Sigmoid colon (tissue), 7 donors: ENCODE measurements around the gene LYRM4. TPM values are rescaled to one million over a fixed set of nuclear protein-coding genes. Genes with fewer than 3 reads are reported as not detected.

ENCODE experiments used
- DNase-seq: peaks from one replicate; pipeline ENCODE4 v3.0.0-alpha.2; 2019
- H3K27ac ChIP-seq, 4 donors: fragments of 200-600 bp; sonication (generic); one replicate each; pipeline ENCODE4 v1.5.1; 2016 to 2019; ENCODE audit warnings: mild to moderate bottlenecking in 1 of 4
- H3K27me3 ChIP-seq, 3 donors: fragments of 200-600 bp; sonication (generic); one replicate each; pipeline ENCODE4 v1.5.1; 2019; ENCODE audit warnings: mild to moderate bottlenecking in 1 of 3
- H3K36me3 ChIP-seq, 4 donors: fragments of 200-600 bp; sonication (generic); one replicate each; pipeline ENCODE4 v1.5.1; 2016 to 2019
- H3K4me1 ChIP-seq, 4 donors: fragments of 200-600 bp; sonication (generic); one replicate each; pipeline ENCODE4 v1.5.1; 2017 to 2019
- H3K4me3 ChIP-seq, 4 donors: fragments of 200-600 bp; sonication (generic); one replicate each; pipeline ENCODE4 v1.5.1; 2017 to 2019; ENCODE audit warnings: mild to moderate bottlenecking in 2 of 4, moderate library complexity in 1 of 4
- H3K9me3 ChIP-seq, 4 donors: fragments of 200-600 bp in 3 of 4; sonication (generic) in 3 of 4; one replicate each; pipeline versions ENCODE4 v1.5.1 to v1.6.1; 2013 to 2019
- EP300 ChIP-seq, 4 donors: sonication (generic); formaldehyde crosslinking; IDR thresholded peaks; one replicate each; pipeline ENCODE4 v1.6.1; 2017; ENCODE audit warnings: antibody characterized with exemption in 4 of 4
- POLR2A ChIP-seq, 2 donors: fragments of 450-650 bp; IDR thresholded peaks; one replicate each; pipeline ENCODE4 v1.6.1; 2016; ENCODE audit warnings: antibody characterized with exemption in 2 of 2, mild to moderate bottlenecking in 2 of 2, moderate library complexity in 2 of 2
- POLR2AphosphoS5 ChIP-seq, 4 donors: sonication (generic); formaldehyde crosslinking; IDR thresholded peaks; one replicate each; pipeline ENCODE4 v1.6.1; 2017; ENCODE audit warnings: antibody characterized with exemption in 4 of 4
- WGBS, 2 donors: extraction: QIAGEN DNeasy Blood & Tissue Kit; methylation state at CpG; one replicate each; pipeline ENCODE4 v1.1.7; 2013; 5-methylcytosine and 5-hydroxymethylcytosine counted together
- intact Hi-C: fragments of 100-400 bp; cut with DNase I; formaldehyde crosslinking; loops from one replicate; pipeline ENCODE4 v1.15.1; 2023
- polyA plus RNA-seq, 3 donors: library from polyadenylated mRNA; stranded (reverse); fragments of 200-250 nt; gene quantifications; one replicate each; pipeline ENCODE4 v1.2.3, GENCODE V29; 2013
- total RNA-seq, 4 donors: library from RNA; depleted of rRNA; stranded (reverse); fragments of >200 nt; gene quantifications; one replicate each; pipeline ENCODE4 v1.1.0, GENCODE V29; 2016
- TF ChIP-seq, protein P1 (sequence below), 4 experiments: fragments of 450-650 bp in 3 of 4; fragments of 200-600 bp in 1 of 4; IDR thresholded peaks; one replicate each; pipeline ENCODE4 v1.5.1; 2016 to 2019; ENCODE audit warnings: antibody characterized with exemption in 4 of 4, mild to moderate bottlenecking in 3 of 4, moderate library complexity in 2 of 4
- donor health status: healthy with polysubstance abuse.
- donor health status: Bipolar disorder and iron deficiency.
- donor health status: healthy.

The LYRM4 gene
- total and polyA plus RNA-seq, 7 donors: 11.3 to 29.3 (median 22.2) TPM

- WGBS, 2 donors: 79 to 94% methylated on average over 4 of the region's 4 CpGs
- no peaks in the 10 kb centered on the region for H3K27me3 ChIP-seq
Observed at GRCh38 chr6:5181510-5182317, 79.0 kb downstream of the LYRM4 start.

DNA sequence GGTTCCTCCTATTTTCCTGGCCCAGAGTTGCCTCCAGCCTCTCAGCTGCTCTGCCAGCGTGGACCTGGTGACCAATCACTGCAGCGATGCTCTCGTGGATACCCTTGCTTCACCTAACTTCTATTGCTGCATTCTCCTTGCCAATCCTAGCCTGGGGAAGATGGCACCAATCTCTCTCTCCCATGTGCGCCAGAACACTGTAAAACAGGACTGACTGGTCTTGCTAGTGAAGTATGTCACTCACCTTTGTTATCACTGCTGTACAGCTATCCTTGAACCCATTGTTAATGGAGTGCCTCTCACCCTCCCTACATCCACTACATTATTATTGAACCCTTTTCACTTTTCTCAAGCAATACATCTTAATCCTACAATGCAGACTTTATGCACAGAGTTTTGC lies 80.1 kb downstream of the LYRM4 start:
- Histone ChIP-seq H3K27me3 (no peaks in the 10 kb centered on the region), H3K4me3 (no peak overlapping the region), H3K4me1 (no peaks in the 10 kb centered on the region), H3K27ac (no peak overlapping the region), H3K36me3 (no peaks in the 10 kb centered on the region), H3K9me3 (no peaks in the 10 kb centered on the region)
- no peak for DNase-seq
- intact Hi-C loops: no loop called here
- WGBS, 2 donors: 91 to 94% methylated on average over 4 of the region's 4 CpGs
- no peak for TF ChIP-seq EP300 (IDR thresholded peaks at IDR 0.05)
- TF ChIP-seq POLR2A (IDR thresholded peaks at IDR 0.05): no peak
- TF ChIP-seq POLR2AphosphoS5 (IDR thresholded peaks at IDR 0.05): no peak

More at GRCh38 chr6:5181510-5182317, 79.0 kb downstream of the LYRM4 start:
- intact Hi-C loops: no loop called here
- Histone ChIP-seq H3K4me1 (no peaks in the 10 kb centered on the region), H3K27ac (no peak overlapping the region), H3K36me3 (no peaks in the 10 kb centered on the region), H3K4me3 (no peak overlapping the region), H3K9me3 (no peaks in the 10 kb centered on the region)
- TF ChIP-seq POLR2A (IDR thresholded peaks at IDR 0.05) (no peak), POLR2AphosphoS5 (IDR thresholded peaks at IDR 0.05) (no peak), EP300 (IDR thresholded peaks at IDR 0.05) (no peak)
- TF ChIP-seq, protein P1, sequence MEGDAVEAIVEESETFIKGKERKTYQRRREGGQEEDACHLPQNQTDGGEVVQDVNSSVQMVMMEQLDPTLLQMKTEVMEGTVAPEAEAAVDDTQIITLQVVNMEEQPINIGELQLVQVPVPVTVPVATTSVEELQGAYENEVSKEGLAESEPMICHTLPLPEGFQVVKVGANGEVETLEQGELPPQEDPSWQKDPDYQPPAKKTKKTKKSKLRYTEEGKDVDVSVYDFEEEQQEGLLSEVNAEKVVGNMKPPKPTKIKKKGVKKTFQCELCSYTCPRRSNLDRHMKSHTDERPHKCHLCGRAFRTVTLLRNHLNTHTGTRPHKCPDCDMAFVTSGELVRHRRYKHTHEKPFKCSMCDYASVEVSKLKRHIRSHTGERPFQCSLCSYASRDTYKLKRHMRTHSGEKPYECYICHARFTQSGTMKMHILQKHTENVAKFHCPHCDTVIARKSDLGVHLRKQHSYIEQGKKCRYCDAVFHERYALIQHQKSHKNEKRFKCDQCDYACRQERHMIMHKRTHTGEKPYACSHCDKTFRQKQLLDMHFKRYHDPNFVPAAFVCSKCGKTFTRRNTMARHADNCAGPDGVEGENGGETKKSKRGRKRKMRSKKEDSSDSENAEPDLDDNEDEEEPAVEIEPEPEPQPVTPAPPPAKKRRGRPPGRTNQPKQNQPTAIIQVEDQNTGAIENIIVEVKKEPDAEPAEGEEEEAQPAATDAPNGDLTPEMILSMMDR (IDR thresholded peaks at IDR 0.05): no peak
- DNase-seq: no peak

DNA sequence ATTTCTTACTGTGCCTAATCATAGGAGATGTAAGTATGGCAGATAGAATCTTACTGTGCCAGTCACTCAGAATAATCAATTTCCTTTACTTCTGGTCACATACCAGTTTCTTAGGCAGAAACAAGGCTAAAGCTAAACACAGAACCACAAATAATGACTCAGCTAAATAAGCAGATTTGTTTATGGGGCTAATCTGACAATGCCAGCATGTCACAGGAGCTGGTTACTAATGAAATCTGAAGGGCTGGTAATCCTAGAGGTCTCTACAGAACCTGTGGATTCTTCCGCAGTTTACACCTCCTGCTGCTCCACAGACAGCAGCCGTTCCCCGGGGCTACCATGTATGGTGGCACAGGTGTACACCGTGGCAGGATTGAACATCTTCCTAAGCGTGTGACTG lies 80.8 kb downstream of the LYRM4 start:
- no peaks in the 10 kb centered on the region for H3K9me3 ChIP-seq
- intact Hi-C loops: no loop called here
- TF ChIP-seq POLR2AphosphoS5 (IDR thresholded peaks at IDR 0.05) (no peak), POLR2A (IDR thresholded peaks at IDR 0.05) (no peak), EP300 (IDR thresholded peaks at IDR 0.05) (no peak)
- TF ChIP-seq, protein P1 (IDR thresholded peaks at IDR 0.05): no peak
- peaks cover 0 to under 1% (median 0%) of the 10 kb centered on the region in 4 donors for H3K4me1 ChIP-seq
- H3K4me3 ChIP-seq: no peak overlapping the region
- no peaks in the 10 kb centered on the region for H3K36me3 ChIP-seq
- no peak overlapping the region for H3K27ac ChIP-seq
- DNase-seq: no peak
- no peaks in the 10 kb centered on the region for H3K27me3 ChIP-seq
- WGBS, 2 donors: 97% methylated on average over 5 of the region's 5 CpGs

GRCh38 chr6:5178806-5179205 lies 81.9 kb downstream of the LYRM4 start:
- H3K36me3 ChIP-seq: no peaks in the 10 kb centered on the region
- no peak for DNase-seq
- intact Hi-C loops: no loop called here
- no peak for TF ChIP-seq POLR2AphosphoS5 (IDR thresholded peaks at IDR 0.05)
- TF ChIP-seq, protein P1 (IDR thresholded peaks at IDR 0.05): no peak
- no peak for TF ChIP-seq POLR2A (IDR thresholded peaks at IDR 0.05)
- no peak for TF ChIP-seq EP300 (IDR thresholded peaks at IDR 0.05)
- H3K9me3 ChIP-seq: no peaks in the 10 kb centered on the region
- H3K4me3 ChIP-seq: no peak overlapping the region
- H3K27me3 ChIP-seq: no peaks in the 10 kb centered on the region
- 55 to 91% methylated on average over 2 of the region's 2 CpGs for WGBS, 2 donors
- peaks cover 0 to 4% (median 0%) of the 10 kb centered on the region in 4 donors for H3K4me1 ChIP-seq
- no peak overlapping the region for H3K27ac ChIP-seq

GRCh38 chr6:5175635-5176034 lies 85.1 kb downstream of the LYRM4 start:
- intact Hi-C loops: no loop called here
- H3K4me3 ChIP-seq: no peak overlapping the region
- no peaks in the 10 kb centered on the region for H3K9me3 ChIP-seq
- TF ChIP-seq POLR2A (IDR thresholded peaks at IDR 0.05) (no peak), POLR2AphosphoS5 (IDR thresholded peaks at IDR 0.05) (no peak), EP300 (IDR thresholded peaks at IDR 0.05) (no peak)
- TF ChIP-seq, protein P1 (IDR thresholded peaks at IDR 0.05): no peak
- peaks cover 0 to 4% (median 0%) of the 10 kb centered on the region in 4 donors for H3K4me1 ChIP-seq
- H3K27me3 ChIP-seq: no peaks in the 10 kb centered on the region
- H3K27ac ChIP-seq: no peak overlapping the region
- 66 to 87% methylated on average over 6 of the region's 6 CpGs for WGBS, 2 donors
- H3K36me3 ChIP-seq: no peaks in the 10 kb centered on the region
- no peak for DNase-seq
